H1 (cell line): ENCODE results near the gene PBX2. TPM values are rescaled to one million over a fixed set of nuclear protein-coding genes. Genes with fewer than 3 reads are reported as not detected.

ENCODE experiments used
- BCL11A ChIP-seq, 2 experiments: IDR thresholded peaks; one replicate each; pipeline ENCODE4 v1.6.1; 2011; ENCODE audit warnings: low read depth in 2 of 2, low read length in 2 of 2, mild to moderate bottlenecking in 2 of 2
- CHD2 ChIP-seq: IDR thresholded peaks from 2 replicates; pipeline ENCODE4 v1.6.1; 2012; ENCODE audit warnings: low read length, improper control_type of control experiment
- HDAC2 ChIP-seq, 2 experiments: fragments of 300-600 bp in 1 of 2; sonication (generic) in 1 of 2; IDR thresholded peaks; 2 replicates each; pipeline ENCODE4 v1.6.1; 2011 to 2012; ENCODE audit warnings: low read depth in 2 of 2, low read length in 2 of 2, mild to moderate bottlenecking in 2 of 2, moderate library complexity in 2 of 2, borderline replicate concordance in 1 of 2, inconsistent platforms in 1 of 2
- JUN ChIP-seq: IDR thresholded peaks from 2 replicates; pipeline ENCODE4 v1.6.1; 2011; ENCODE audit warnings: low read depth, mild to moderate bottlenecking, improper control_type of control experiment, low read length
- KDM1A ChIP-seq: fragments of 200-600, 300-600 bp; sonication (generic); IDR thresholded peaks from 2 replicates; pipeline ENCODE4 v1.7.1; 2016; ENCODE audit warnings: mild to moderate bottlenecking, low read length, borderline replicate concordance
- MAX ChIP-seq: IDR thresholded peaks from 2 replicates; pipeline ENCODE4 v1.6.1; 2012; ENCODE audit warnings: inconsistent platforms
- RFX5 ChIP-seq: IDR thresholded peaks from 2 replicates; pipeline ENCODE4 v1.6.1; 2011; ENCODE audit warnings: low read depth, low read length, improper control_type of control experiment, borderline replicate concordance
- RNF2 ChIP-seq: fragments of 200-900, 300-1000 bp; sonication (generic); IDR thresholded peaks from 2 replicates; pipeline ENCODE4 v1.7.1; 2016; ENCODE audit warnings: borderline replicate concordance, low read depth, mild to moderate bottlenecking, antibody characterized with exemption, low read length; ENCODE audit not compliant: poor library complexity, severe bottlenecking; ENCODE audit errors: missing control alignments
- SP2 ChIP-seq: IDR thresholded peaks from 2 replicates; pipeline ENCODE4 v1.6.1; 2012; ENCODE audit warnings: mild to moderate bottlenecking, low read length, inconsistent platforms
- TAF7 ChIP-seq: optimal IDR thresholded peaks from 2 replicates; pipeline ENCODE3; 2011; ENCODE audit warnings: low read depth, mild to moderate bottlenecking, inconsistent platforms, low read length, moderate library complexity, borderline replicate concordance
- YY1 ChIP-seq: IDR thresholded peaks from 2 replicates; pipeline ENCODE4 v1.6.1; 2011; ENCODE audit warnings: low read depth, mild to moderate bottlenecking, low read length
- ZNF274 ChIP-seq: IDR thresholded peaks from 2 replicates; pipeline ENCODE4 v1.7.0; 2012; ENCODE audit warnings: low read length, borderline replicate concordance; ENCODE audit errors: extremely low read depth
- polyA plus RNA-seq, 7 experiments: library from polyadenylated mRNA; depleted of rRNA in 3 of 7; stranded (reverse) in 5 of 7; unstranded in 2 of 7; fragments of >200 nt in 5 of 7; fragments of 200-250 nt in 2 of 7; gene quantifications; 1 replicate in 5 of 7; 2 replicates in 1 of 7; 4 replicates in 1 of 7; pipeline versions ENCODE4 v1.2.1 to v1.2.3, GENCODE V29; 2011 to 2013; ENCODE audit warnings: missing spikeins in 2 of 7, mixed read lengths in 2 of 7
- total RNA-seq: library from RNA; stranded (reverse); fragmentation: NEBNext Ultra II Directional; extraction: Animal tissue kit (Norgen Biotek cat#: 25700); gene quantifications from 2 replicates; pipeline ENCODE4 v1.2.1, GENCODE V29; 2021

PBX2 gene
- total and polyA plus RNA-seq, 2 of the 8 experiments (the other 6 are each of a cell fraction or from before 2014, with no cell fraction given), result 102 to 130 TPM

GRCh38 chr6:32223258-32224235 is 33.5 kb upstream of the PBX2 start, which contains the start of gene NOTCH4 (continued):
- TF ChIP-seq TAF7 (no peak), CHD2 (no peak), RFX5 (no peak), YY1 (no peak), BCL11A (IDR thresholded peaks at IDR 0.05; ENCODE audit: low read depth in 2 of 2, low read length in 2 of 2) (no peak), SP2 (no peak), KDM1A (no peak), HDAC2 (IDR thresholded peaks at IDR 0.05; ENCODE audit: borderline replicate concordance in 1 of 2, low read depth in 2 of 2, low read length in 2 of 2) (no peak), MAX (no peak), RNF2 (no peak), ZNF274 (no peak), JUN (no peak)
